ENCODE measurements around the gene G6PC1.
"Not testable (repeated sequence)": the region's sequence is repeated elsewhere in the genome, so short reads cannot be mapped to it uniquely, and the experiment has no call there.

G6PC1 gene

GRCh38 chr17:42893359-42893758, 7.2 kb upstream of the G6PC1 start:
- Histone ChIP-seq H3K36me3 (no peaks in the 10 kb centered on the region), H3K4me3 (ENCODE audit: low read depth in 1 of 2, low read length in 1 of 2) (peak overlapping the region; percentile 38 to 51), H3K4me1 (ENCODE audit: control insufficient read depth in 1 of 2, insufficient read depth in 1 of 2, low read depth in 1 of 2, low read length in 1 of 2) (peaks cover 57 to 66% of the 10 kb centered on the region in 2 experiments), H3K27ac (peak overlapping the region; percentile 87), H3K27me3 (no peaks in the 10 kb centered on the region), H3K9me3 (no peaks in the 10 kb centered on the region)
- no peak for TF ChIP-seq CTCF (IDR thresholded peaks at IDR 0.05)

GRCh38 chr17:42894283-42895184, 6.1 kb upstream of the G6PC1 start:
- H3K4me1 ChIP-seq (ENCODE audit: control insufficient read depth in 1 of 2, insufficient read depth in 1 of 2, low read depth in 1 of 2, low read length in 1 of 2), result peaks cover 49 to 54% of the 10 kb centered on the region in 2 experiments
- no peak for TF ChIP-seq CTCF (IDR thresholded peaks at IDR 0.05)
- H3K27ac ChIP-seq, result peak overlapping the region; percentile 87
- H3K9me3 ChIP-seq, result no peaks in the 10 kb centered on the region
- H3K4me3 ChIP-seq (ENCODE audit: low read depth in 1 of 2, low read length in 1 of 2), result peak overlapping the region in 1 of 2 experiments; percentile 51
- no peaks in the 10 kb centered on the region for H3K27me3 ChIP-seq
- H3K36me3 ChIP-seq, result no peaks in the 10 kb centered on the region

DNA sequence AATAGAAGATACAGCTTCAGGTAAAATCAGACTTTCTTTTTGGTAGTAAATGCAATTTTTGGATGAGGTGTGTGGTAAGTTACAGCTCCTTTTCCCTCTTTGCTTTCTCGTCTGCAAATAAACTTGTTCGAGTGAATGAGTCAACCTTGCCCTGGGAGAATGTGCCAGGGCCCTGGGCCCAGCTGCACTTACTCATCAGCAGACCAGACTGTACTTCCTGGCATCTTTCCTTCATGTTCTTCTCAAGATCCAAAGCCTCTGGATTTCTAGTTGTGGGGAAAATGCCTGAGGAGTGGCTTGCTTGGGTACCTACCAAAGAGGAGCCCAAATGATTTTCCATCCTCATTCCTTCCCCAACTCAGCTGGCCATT, 5.4 kb upstream of the G6PC1 start:
- Histone ChIP-seq H3K4me1 (ENCODE audit: control insufficient read depth in 1 of 2, insufficient read depth in 1 of 2, low read depth in 1 of 2, low read length in 1 of 2) (peaks cover 44 to 48% of the 10 kb centered on the region in 2 experiments), H3K9me3 (no peaks in the 10 kb centered on the region), H3K4me3 (ENCODE audit: low read depth in 1 of 2, low read length in 1 of 2) (no peak overlapping the region), H3K27ac (peak overlapping the region; percentile 87), H3K36me3 (no peaks in the 10 kb centered on the region), H3K27me3 (no peaks in the 10 kb centered on the region)
- TF ChIP-seq CTCF (IDR thresholded peaks at IDR 0.05), result no peak

- no peak overlapping the region for H3K27ac ChIP-seq
- H3K36me3 ChIP-seq, result no peaks in the 10 kb centered on the region
- no peak for TF ChIP-seq CTCF (IDR thresholded peaks at IDR 0.05)
- no peaks in the 10 kb centered on the region for H3K27me3 ChIP-seq
- peaks cover 24 to 34% of the 10 kb centered on the region in 2 experiments for H3K4me1 ChIP-seq (ENCODE audit: control insufficient read depth in 1 of 2, insufficient read depth in 1 of 2, low read depth in 1 of 2, low read length in 1 of 2)
- no peaks in the 10 kb centered on the region for H3K9me3 ChIP-seq
- H3K4me3 ChIP-seq (ENCODE audit: low read depth in 1 of 2, low read length in 1 of 2), result no peak overlapping the region
Observed at GRCh38 chr17:42898147-42898811, 2.3 kb upstream of the G6PC1 start.

GRCh38 chr17:42899981-42900380, 618 bp upstream of the G6PC1 start:
- not testable (repeated sequence) for H3K4me3 ChIP-seq (ENCODE audit: low read depth in 1 of 2, low read length in 1 of 2); H3K36me3 ChIP-seq; H3K9me3 ChIP-seq; H3K27ac ChIP-seq; H3K27me3 ChIP-seq
- H3K4me1 ChIP-seq (ENCODE audit: control insufficient read depth in 1 of 2, insufficient read depth in 1 of 2, low read depth in 1 of 2, low read length in 1 of 2), result peaks cover 11 to 17% of the 10 kb centered on the region in 2 experiments

Data from neutrophil (primary cell).